GM18520 (cell line): ENCODE results near the gene IDH1.
"Not testable (repeated sequence)": the region's sequence is repeated elsewhere in the genome, so short reads cannot be mapped to it uniquely, and the experiment has no call there.

Source experiments
- ATAC-seq: cut with Tn5 transposase; IDR thresholded peaks from one replicate; pipeline ENCODE4 v1.9.1; 2021; ENCODE audit not compliant: unreplicated experiment

IDH1 gene

DNA sequence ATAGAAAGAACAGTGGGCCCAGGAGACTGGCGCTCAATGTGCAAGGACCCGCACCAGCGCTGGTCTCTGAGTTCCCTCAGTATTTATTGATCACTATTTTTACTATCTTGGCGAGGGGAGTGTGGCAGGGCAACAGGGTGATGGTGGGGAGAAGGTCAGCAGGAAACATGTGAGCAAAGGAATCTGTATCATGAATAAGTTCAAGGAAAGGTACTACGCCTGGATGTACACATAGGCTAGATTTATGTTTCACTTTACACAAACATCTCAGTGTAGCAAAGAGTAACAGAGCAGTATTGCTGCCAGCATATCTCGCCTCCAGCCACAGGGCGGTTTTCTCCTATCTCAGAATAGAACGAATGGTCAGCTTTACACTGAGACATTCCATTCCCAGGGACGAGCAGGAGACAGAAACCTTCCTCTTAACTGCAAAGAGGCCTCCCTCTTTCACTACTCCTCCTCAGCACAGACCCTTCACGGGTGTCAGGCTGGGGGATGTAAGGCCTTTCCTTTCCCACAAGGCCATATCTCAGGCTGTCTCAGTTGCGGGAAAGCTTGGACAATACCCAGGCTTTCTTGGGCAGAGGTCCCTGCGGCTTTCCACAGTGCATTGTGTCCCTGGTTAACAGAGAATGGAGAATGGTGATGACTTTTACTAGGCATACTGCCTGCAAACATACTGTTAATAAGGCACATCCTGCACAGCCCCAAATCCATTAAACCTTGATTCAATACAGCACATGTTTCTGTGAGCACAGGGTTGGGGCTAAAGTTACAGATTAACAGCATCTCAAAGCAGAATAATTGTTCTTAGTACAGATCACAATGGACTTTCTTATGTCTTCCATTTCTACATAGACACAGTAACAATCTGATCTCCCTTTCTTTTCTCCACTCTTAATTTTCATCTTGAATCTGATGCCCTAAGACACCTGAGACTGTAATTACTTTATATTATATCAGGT, 2.3 kb upstream of the IDH1 start:
- not testable (repeated sequence) for ATAC-seq

DNA sequence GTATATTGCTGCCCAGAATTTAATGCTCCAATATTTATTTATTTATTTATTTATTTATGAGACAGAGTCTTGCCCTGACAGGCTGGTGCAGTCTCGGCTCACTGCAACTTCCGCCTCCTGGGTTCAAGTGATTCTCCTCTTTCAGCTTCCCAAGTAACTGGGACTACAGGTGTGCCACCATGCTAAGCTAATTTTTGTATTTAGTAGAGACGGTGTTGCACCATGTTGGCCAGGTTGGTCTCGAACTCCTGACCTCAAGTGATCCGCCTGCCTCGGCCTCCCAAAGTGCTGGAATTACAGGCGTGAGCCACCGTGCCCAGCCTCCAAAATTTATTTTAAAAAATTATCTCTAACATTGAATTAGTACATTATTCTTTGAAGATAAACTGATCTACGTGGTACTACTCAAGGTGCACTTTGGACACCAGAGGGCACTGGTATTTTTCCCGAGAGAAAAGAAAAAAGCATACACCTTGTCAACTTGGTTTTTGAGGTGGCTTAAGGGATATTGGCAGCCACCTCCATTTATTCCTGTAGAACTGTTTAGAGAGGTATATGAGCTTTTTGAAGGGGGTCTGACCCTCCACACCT, 1.4 kb upstream of the IDH1 start:
- ATAC-seq, result no peak

DNA sequence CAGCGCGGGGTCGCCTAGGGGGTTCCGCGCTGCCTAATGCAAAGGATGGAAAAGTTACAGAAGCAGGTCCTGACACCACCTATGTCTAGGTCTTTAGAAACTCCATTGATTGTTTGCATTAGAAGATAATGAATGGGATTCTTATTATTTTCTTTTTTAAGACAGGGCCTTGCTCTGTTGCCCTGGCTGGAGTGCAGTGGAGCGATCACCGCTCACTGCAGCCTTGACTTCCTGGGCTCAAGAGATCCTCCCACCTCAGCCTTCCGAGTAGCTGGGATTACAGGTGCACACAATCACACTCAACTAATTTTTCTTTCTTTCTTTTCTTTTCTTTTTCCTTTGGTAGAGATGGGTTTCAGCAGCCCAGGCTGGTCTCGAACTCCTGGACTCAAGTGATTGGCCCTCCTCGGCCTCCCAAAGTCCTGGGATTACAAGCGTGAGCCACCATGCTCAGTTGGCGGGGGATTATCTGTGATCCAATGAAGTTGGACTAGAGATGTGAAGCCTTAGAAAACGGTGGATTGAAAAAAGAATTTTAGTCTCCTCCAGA, 761 bp upstream of the IDH1 start:
- ATAC-seq, result peak; percentile 3

DNA sequence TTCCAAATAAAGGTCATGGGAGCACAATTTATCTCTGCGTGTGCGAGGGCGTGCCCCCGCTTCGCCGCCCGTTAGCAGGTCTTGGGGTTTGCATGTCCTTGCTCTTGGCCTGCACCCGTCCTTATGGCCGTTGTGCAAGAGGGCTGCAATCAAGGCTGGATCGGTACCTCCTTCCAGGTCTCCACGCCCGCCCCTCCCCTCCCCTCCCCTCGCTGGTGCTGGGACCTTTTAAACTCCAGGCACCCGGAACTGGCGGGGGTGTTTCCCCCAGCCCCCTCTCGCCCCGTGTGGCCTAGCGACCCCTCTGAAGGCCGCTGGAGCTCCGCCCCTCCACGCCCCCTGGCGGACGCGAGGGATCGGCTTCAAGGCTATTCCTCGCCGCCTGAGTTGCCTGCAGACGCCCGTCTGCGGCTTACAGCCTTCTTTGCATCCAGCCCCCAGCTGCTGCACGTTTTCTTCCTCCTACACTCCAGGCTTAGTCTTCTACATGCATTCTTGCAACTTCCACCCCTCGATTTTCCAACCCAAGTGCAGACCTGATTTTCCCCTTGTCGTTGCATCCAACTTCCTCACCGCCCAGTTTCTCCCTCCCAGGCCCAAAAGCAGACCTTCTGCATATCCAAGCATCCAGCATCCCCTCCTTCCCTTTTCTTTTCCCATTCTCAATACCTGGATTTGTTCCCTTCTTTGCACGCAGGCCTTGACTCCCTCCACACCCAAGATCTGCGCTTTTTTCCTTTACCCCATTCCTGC, 577 bp downstream of the IDH1 start:
- peak; percentile 71 for ATAC-seq

DNA sequence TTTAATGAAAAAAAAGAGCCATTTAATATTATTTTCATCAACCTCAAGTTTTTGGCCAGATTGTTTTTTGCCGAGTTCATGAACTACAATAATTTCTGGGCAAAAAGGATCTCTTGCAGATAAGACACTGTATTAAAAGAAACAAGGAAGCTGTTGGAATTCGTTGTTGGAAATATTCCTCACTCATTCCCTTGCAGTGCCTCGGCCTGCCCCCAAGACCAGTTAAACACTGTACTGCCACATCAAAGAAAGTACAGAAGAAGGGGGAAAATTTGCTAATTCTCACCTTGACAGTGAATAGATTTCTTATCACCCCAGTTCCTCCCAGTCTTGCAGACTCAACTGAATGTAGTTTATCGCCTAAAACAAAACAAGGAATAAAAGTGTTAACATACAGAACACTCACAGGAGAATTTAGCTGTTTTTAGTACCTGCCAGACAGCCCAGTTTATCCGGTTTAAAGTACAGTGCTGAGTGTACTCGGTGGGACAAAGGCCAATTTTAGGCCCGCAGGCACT, 1.2 kb downstream of the IDH1 start:
- ATAC-seq, result no peak

DNA sequence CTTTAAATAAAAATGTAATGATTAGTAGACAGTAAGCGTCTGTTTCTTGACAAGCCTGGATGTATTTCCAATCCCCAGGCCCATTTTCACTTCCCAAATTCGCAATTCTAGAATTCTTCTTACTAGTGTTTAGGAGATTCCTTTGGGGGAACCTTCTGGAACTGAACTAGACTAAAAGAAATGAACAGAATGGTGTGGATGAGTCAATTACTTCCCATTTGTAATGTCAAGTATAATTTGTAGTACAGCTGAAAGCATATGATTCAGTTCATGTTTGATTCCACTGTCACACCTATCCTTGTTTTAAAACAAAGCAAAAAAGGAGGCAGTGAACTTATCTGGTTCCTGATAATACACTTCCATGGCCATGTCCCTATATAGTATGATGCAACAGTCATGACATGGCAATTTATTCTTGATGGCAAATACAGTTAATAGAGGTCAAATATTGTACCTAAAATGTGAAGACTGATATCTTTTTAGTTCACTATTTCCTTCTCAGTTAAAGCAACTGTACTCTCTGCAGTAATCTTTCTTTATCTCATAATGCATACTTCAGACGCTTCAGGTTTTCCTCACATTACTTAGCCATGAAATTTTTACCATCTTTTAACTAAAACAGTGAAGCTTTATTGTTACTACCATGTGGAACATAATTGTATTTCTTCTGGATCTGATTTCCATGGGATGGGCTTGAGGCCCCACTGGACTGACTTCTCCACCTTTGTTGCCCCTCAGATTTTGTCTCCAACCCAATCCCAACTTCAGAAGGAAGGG, 2.0 kb downstream of the IDH1 start:
- no peak for ATAC-seq

DNA sequence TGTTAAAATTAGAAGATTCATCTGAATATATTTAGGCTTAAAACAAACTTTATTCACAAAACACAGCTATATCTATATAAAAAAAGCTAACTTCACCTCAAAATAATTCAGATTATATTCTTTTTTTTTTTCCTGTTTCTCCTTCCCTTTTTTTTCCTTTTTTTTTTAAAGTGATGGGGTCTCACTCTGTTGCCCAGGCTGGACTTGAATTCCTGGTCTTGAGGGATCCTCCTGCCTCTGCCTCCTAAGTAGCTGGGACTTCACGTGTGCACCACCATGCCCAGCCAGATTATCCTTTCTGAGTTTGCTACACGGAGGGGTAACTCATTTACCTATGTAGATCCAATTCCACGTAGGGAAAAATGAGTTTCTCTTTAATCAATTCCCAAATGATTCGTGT, 3.8 kb downstream of the IDH1 start:
- ATAC-seq, result no peak

DNA sequence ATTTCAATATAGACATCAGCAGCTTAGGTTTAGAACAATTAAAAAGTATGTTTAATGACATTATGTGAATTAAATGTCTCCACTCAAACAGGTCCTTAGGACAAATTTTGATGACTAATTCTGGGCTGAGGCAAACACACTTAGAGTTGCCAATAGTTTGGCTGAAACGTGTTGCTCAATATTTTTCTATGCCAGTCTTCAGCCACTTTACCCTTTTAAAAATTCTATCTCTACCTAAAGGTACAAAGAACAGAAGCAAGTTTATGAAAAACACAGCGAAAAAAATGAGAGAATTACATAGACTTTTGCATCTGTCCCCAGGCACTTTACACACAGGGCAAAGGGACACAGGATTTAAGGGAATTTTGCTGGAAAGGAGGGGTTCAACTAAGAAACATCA, 4.5 kb downstream of the IDH1 start:
- no peak for ATAC-seq

DNA sequence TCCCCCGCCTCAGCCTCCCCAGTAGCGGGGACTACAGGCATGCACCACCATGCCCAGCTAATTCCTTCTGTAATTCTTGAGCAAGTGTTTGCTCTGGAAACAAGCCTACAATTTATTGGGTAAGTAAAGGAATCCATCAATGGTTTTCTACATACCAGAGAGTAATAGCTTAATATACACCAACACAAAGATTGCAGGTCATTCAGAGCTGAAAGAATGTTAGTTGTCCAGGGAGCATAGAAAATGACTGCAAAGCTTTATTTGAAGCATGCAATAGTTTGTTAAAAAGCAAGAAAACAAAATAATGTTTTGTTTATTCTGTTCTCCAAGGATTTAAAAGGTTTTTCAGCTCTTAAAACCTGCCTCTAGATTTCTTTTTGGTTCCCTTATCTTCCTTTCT, 5.6 kb downstream of the IDH1 start:
- ATAC-seq, result no peak

DNA sequence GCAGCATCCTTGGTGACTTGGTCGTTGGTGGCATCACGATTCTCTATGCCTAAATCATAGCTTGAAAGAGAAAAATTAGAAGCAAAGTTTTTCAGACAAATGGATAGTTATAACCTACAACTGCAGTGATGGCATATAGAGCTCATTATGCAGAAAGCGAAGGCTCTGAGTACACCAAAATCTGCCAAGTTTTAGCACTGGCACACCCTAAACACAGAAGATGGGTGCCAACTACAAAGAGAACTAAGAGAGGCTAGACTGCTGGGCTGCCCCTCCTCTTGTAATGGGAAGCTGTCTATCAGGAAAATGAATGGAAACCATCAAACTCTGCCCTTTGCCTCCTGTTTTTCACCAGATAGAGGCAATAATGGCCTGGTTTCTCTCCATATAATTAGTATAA, 6.3 kb downstream of the IDH1 start:
- no peak for ATAC-seq

DNA sequence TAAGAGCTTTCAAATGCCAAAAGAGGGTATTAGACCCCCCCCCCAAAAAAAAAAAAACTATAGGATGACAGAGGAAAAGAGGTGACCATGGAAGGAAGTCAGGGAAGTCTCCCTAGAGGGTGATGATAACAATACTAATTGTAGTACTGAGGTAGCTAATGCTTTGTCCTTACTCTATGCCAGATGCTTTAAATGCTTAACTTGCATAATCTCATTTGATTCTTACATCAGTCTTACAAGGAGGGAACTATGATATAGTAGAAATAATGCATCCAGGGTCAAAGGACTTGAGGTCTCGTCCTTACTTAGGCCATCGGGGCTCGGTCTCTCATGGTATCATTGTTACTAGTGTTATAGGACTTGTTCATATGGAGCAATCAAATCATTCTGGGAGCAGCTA, 9.1 kb downstream of the IDH1 start:
- no peak for ATAC-seq

DNA sequence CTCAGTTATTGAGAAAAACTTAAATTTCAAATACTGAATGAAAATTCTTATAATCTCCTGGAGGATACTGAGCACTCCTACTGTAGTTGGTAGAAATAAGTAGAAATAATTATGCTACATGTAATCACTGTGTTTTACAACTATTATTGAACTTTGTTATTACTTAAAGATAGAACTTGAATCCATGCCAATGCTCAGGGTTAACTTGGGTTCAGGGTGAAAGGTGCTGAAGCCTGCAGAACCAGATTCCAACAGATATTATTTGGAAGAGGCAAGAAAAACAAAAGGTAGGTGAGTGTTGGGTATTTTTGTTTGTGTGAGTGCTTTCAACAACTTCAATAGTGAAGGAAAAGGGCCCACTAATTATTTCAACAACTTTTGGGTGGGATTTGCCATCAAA, 10.4 kb downstream of the IDH1 start:
- no peak for ATAC-seq

DNA sequence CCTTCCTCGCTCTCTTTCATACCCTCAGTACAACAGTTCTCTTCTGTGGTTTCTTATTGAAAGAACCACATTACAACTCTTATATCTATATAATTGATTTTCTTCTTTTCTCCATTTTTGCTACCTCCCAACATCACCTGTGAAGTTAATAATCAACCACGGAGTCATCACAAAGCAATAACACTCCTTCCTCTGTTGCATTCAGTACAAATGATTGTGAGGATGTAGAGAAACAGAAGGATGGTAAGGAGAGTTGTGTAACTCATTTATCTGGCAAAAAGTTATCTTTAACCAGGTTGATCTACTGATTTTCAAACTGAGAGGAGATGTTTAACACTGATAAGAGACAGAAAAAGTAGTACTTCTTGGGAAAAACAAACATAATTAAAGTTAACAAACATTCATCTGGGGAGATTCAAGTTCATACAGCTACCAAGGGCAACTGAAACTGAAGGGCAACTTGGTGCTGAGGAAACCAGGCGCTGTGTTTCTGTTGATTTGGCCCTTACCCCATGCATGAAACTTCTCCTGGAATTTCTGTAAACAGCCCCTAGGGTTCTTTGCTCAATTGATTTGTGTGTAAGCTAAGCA, 14.2 kb downstream of the IDH1 start:
- no peak for ATAC-seq

DNA sequence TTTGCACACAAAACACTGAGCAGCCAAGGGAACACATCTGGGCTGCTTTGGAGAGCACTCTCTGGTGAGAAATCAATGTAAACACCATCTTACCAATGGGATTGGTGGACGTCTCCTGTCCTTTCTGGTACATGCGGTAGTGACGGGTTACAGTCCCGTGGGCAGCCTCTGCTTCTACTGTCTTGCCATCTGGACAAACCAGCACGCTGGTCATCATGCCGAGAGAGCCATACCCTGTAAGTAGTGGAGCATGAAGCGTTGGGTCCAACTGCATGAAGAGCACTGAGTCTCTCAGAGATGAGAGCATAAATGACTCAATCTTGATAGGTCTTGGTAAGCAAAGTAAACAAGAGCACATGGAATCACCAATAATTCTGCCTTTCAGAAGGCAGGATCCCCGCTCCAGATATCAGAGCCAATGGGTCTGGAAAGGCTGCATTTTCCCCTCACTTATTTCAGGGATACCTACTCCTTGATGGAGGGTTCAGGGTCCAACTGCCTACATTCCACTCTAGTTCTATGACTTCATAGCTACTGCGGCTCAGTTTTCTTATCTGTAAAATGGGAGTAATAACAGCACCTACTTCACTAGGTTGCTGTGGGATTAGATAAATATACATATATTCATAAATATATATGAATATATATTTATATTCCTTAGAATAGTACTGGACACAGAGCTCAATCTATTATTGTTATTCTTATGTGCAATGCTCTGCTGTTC, 14.9 kb downstream of the IDH1 start:
- no peak for ATAC-seq

DNA sequence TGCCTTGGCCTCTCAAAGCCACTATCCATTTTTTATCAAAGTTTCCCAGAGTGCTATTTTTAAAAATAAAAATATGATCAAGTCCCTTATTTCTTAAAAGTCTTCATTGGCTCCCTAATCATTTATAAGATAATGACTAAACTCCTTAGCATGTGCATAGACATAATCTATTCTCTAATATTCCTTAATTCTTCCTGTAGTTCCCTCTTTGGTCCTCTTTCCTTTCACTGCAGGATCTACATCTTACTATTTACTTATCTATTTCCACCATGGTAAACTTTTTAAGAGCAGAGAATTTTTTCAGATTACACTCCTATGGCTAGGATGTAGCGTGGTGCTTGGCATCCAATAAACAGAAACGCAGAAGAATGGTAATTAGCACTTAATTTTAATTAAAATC, 19.0 kb downstream of the IDH1 start:
- ATAC-seq, result no peak

DNA sequence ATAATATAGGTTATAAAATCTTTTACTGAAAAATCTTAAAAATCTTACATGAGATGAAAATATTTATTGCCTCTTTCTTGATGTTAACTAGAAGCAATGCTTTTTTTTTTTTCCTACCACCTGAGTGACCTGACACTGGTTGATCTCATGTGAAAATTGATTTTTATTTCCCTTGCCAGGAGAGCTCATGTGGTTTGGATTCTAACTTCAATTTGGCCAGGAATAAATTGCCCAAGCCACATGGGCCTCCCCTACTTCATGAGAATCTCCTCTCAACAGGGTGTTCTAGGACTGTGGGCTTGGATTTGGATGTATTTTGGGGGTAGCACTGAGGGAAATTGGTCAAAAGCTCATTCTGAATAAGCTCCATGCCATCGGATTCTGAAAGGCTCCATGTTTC, 20.1 kb downstream of the IDH1 start:
- ATAC-seq, result no peak

DNA sequence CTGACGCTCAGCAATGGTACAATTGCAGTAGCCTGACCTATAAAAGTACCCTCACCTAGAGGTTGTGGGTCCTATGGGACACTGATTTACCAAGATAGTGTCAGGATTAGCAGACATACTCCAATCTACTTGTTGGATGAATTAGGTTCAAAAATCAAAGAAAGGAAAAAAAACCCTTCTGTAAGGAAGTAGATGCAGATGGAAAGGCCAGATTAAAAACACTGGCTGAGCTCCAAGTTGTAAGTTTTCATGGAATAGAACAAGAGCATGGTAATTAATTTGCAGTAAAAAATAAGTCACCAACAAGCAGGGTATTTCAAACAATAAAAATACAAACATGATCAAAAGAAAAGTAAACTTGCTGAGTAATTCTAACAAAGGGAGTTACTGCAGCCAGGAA, 26.4 kb downstream of the IDH1 start:
- ATAC-seq, result no peak

DNA sequence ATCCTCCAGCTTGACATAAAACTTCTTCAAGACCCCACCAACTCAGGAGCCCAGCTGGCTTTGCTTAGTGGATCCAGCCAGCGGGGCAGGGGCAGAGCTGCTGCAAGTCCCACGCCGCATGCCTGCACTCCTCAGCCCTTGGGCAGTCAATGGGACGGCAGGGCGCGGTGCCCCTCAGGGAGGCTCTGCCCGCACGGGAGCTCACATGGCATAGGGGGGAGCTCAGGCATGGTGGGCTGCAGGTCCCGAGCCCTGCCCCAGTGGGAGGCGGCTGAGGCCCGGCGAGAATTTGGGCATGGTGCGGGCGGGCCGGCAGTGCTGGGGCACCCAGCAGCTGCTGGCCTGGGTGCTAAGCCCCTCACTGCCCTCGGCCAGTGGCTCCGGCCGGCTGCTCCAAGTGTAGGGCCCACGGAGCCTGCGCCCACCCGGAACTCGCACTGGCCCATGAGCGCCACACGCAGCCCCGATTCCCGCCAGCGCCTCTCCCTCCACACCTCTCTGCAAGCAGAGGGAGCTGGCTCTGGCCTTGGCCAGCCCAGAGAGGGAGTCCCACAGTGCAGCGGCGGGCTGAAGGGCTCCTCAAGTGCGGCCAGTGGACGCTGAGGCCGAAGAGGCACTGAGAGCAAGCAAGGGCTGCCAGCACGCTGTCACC, 27.2 kb downstream of the IDH1 start:
- ATAC-seq, result no peak

DNA sequence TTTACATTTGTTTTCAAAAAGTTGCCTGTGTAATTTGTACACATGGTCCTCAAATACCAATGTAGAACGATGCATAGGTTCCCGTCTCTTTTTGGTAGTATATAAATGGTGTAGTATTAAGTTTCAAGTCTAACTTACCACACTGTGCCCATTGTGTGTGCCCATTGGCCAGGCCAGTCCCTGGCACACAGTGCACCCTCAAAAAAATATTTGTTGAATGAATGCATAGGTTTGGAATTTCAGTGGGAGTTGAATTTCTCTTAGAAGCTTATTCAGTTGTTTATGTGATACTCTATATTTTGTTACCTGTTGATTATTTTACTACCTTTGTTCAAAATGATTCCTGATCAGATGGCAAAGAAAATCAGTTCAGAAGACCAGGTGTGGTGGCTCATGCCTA, 30.1 kb downstream of the IDH1 start:
- ATAC-seq, result no peak
